Right ventricle myocardium superior (tissue), 1 donor: Measurements from ENCODE around the gene CCDC17. TPM values are rescaled to one million over a fixed set of nuclear protein-coding genes. Genes with fewer than 3 reads are reported as not detected.
"Not testable (repeated sequence)": the region's sequence is repeated elsewhere in the genome, so short reads cannot be mapped to it uniquely, and the experiment has no call there.

Source experiments
- ATAC-seq: fragments of 200-7000 bp; cut with Tn5 transposase; one replicate; pipeline ENCODE4 v1.9.1; 2020; ENCODE audit warnings: mild to moderate bottlenecking; ENCODE audit not compliant: poor library complexity
- DNase-seq: peaks from one replicate; pipeline ENCODE4 v3.0.0-alpha.2; 2020
- intact Hi-C: fragments of 100-400 bp; cut with DNase I; formaldehyde crosslinking; loops from one replicate; pipeline ENCODE4 v1.11.2; 2022
- total RNA-seq: library from RNA; stranded (reverse); fragmentation: NEBNext Ultra II Directional; extraction: Animal tissue kit (Norgen Biotek cat#: 25700); gene quantifications from one replicate; pipeline ENCODE4 v1.2.1, GENCODE V29; 2021
- donor health status: DM: no; HTN: yes; CAD: no; lungs with severe emphysema.

The CCDC17 gene
- total RNA-seq, 1 donor from 2014 or later: 1.0 TPM

DNA sequence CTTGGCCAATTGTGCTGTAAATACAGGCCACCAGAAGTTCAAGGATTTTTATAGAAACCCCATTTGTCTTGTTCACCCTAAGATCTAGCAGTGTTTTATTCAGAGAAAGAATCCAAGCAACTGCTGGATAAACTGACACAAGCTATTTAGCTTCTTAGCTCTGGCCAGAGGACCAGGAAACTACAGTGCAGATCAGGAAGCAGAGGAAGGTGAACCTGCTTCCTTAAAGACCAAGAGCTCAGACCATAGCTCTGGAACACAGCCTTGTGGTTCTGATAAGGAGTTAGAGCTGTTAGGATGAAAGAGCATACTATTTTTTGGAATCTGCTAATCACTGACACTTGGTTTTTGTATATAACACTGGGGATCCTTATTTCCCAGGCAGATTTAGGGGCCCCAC is 5.2 kb upstream of the CCDC17 start:
- no peak for ATAC-seq
- intact Hi-C loops: no loop called here
- DNase-seq: no peak

DNA sequence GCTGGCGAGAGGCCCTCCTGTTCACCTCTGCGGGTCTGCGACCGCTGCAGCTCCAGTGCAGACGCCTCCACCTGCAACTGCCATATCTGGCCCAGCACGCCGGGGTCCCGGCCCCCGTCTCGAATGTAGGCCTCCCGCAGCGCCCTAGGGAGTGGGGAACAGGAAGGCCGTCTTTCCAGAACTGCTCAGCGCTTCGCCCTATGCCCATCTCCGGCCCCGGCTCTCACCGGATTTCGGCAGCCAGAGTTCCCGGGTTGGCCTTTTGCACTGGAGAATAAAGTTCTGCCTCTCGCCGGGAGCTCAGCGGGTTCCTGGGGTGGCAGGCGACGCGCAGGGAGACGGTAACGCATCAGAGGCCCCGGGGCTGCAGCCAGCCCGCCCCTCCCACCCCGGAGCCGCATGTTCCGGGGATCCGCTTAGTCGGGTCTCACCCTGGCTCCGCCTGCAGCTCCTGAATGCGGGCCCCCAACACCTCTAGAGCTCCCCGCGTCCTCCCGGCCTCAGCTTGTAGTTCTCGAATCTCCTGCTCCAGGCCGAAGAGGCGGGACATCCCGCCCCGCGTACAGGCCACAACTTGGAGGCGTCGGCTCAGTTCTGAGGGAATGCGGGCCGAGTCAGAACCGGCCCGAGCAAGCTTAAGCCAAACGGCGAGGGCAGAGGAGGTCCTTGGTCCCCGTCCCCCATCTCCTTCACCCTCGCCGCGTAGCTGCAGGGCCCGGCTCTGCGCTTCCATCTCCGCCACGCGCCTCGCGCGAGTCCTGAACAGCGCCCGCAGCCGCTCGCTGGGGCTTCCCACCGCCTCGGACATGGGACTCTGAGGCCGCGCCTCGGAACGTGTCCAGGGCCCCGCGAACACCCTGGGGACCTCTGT is 1.1 kb downstream of the CCDC17 start:
- ATAC-seq: peak; percentile 29
- peak; percentile 57 for DNase-seq
- intact Hi-C loops: no loop called here

DNA sequence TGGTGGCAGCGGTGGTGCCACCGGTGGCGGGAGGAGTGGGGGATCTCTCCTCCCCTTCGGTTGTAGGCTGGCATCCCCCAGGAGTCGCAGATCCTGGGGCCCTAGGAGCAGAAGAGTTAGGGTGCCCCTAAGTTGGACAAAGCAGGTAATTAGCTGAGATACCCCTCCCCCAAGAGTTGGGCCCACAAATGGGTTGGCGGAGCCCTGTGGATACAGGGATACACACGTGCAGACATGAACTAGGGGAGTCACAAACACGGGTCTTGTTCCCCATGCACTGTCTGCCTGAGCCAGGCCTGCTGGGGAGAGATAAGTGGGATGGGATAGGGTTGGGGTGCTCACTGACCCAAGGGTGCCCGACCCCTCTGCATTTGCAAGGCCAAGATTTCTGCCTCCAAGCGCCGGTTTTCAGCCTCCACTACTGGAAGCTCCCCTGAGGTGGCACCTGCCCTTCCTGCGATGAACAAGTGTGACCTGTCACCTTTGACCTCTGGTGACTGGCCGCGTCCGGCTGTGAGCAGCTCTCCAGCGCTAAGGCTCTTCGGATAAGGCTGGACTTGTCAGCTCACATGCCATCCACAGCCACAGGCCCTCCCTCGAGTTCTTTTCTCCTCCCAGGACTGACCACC is 1.8 kb downstream of the CCDC17 start:
- intact Hi-C loops: no loop called here
- peak; percentile 30 for ATAC-seq
- DNase-seq: no peak

DNA sequence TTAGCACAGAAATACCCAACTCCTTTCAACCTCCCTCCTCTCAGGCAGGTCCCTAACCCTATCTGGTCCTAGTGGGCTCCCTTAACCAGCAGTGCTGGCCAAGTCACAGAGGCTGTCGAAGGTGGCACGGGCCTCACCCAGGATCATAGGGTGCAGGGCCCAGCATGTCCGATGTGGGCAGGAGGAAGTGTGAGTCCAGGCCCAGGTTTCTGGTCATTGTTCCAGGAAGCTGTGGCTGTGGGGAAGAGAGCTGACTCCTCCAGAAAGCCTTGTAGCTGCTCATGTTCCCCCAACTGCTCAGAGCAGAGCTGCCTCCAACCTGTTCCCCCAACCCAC is 2.4 kb downstream of the CCDC17 start:
- intact Hi-C loops: no loop called here
- ATAC-seq (peak; percentile 38), DNase-seq (no peak)

DNA sequence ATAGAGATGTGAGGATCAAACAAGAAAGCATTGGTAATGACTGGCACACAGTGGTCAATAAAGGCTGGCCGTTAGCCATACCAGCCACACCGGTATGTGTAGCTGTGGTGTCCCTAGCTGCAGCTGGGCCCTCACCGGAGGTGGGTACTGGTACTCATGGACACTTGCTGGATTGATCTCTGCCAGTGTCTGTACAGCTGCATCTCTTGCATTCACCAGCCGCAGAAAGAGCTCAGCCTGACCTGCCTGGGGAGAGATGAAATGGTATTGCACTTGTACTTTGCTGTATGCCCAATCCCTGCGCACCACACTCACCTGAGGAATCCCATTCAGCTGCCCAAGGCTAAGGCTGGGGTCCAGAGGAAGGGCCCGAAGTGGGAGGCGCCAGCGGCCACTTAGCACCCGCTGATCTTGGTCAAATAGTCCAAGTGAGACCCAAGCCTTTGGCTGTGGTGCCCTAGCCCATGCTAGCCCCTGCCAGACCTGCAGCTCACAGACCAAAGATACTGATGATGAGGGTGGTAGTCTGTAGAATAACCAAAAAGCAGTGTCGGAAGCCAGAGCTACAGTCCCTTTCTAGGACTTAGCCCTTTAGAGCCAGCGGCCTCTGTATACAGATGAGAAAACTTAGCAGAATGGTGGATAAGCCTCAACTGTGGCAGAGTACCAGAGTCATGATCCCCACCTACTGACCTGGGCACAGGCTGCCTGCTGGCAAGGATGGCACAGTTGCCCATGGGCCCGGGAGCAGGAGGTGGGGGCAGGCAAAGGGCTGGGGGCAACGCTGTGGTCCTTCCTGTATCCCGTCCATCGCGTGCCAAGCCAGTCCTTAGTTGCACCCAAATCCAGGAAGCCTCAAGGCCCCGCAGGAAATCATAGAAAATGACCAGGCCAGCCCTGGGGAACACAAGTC is 3.0 kb downstream of the CCDC17 start:
- intact Hi-C loops: no loop called here
- DNase-seq: no peak
- no peak for ATAC-seq

DNA sequence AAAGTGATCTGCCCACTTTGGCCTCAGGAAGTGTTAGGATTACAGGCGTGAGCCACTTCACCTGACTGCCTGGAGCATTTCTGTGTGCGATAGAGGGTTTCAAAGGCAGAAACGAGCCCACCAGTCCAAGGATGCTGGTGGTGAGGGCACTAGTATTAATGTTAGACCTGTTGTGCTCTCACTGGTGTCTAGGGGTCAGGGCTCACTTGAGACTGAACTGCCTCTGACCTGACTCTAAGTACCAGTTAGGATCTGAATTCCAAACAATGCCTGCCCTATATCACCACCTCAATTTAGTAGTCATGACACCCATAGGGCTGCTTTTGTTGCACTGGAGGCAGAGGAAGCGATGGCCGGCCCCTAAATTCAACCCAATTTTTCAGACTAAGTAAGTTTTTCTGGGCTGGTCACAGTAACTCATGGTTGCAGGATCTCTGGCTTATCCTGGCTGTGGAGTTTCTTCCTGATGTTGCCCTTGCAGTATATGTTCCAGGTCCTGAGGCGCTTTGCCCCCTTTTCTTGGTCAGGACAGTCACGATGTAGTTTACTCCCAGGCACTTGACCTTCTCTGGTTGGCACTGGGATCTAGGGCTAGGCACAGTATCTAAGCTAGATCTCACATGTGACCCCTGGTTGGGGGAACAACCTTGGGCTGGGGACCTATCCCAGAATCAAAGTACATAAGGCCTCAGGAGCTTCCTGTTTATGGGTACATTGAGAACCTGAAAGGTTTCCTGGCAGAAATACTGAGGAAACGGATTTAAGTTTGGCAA is 4.5 kb downstream of the CCDC17 start:
- ATAC-seq: no peak
- no peak for DNase-seq
- intact Hi-C loops: no loop called here

DNA sequence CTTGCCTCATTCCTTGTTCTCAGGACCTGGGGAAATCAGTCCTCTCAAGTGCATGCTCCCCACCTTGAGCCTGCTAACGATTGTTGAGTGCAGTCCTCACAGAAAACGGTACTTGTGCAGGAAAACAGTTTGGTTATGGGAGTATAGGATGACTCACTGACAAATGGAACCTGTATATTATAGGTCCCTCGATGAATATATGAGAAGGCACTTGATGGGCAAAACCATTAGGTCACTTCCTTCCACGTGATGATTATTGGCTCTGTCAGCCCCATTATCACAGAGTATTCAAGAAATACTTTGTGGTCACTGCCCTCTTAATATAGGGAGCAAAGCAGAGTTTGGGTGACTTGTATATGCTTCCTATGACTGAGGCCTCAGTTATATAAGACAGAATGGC is 6.2 kb downstream of the CCDC17 start:
- DNase-seq (no peak), ATAC-seq (no peak)
- intact Hi-C loops: no loop called here

DNA sequence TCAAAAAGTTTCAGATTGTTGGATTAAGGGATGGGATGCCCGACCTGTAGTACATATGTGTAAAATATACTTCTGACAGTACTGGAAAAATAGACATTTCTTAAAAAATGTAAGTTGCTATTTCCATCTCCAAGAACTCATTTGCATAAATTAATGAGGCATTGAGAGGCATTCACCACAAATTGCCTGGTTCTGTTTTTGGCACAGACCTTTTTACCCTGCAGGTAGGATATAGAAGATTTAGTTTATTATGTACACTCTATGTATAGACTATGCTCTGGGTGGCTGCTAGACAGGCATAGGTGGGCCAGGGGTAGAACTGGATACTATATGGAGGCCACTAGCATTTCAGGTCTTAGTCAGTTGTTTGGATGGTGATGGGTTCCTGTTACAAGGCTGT is 8.0 kb downstream of the CCDC17 start:
- DNase-seq: no peak
- ATAC-seq: no peak
- intact Hi-C loops: no loop called here

DNA sequence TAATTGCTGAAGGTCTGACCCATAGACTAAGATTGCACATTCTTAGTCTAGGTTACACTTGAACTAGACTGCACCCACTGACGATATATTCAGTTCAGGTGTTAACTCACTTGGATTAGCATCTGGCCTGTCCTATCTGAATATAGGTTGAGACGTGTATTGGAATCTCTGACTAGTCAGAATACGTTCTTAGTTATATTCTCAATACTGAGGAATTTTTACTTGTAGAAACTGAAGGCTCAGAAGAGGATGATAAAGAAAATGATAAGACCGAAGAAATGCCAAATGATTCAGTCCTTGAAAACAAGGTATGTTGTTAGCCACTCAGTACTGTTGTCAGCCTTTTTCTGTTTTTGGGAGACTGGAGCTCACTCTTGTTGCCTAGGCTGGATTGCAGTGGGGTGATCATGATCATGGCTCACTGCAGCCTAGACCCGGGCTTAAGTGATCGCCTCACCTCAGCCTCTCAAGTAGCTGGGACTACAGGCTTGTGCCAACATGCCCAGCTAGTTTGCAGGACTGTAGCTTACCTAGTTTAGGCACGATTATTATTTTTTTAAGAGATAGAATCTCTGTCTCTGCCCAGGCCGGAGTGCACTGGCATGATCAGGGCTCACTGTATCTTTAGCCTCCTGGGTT is 10.8 kb downstream of the CCDC17 start:
- intact Hi-C loops: no loop called here
- DNase-seq (no peak), ATAC-seq (no peak)

DNA sequence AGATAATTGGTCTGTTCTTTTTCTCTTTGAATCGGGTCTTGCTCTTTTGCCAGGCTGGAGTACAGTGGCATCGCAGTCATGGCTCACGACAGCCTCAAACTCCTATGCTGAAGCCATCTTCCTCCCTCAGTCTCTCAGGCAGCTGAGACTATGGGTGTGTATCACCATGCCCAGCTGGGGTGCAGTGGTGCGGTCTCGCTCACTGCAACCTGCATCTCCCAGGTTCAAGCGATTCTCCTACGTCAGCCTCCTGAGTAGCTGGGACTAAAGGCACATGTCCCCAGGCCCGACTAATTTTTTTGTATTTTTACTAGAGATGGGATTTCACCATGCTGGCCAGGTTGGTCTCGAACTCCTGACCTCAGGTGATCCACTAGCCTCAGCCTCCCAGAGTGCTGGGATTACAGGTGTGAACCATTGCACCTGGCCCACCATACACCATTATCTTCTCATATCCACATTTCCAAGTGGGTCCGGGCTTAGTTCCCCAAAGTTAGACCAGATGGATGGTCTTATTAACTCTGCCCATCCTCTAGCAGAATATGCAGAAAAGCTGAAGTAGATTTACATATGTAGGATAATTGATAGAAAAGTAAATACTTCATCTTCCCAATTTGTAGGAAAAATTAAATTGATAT is 13.1 kb downstream of the CCDC17 start:
- intact Hi-C loops: no loop called here
- ATAC-seq (no peak), DNase-seq (no peak)

DNA sequence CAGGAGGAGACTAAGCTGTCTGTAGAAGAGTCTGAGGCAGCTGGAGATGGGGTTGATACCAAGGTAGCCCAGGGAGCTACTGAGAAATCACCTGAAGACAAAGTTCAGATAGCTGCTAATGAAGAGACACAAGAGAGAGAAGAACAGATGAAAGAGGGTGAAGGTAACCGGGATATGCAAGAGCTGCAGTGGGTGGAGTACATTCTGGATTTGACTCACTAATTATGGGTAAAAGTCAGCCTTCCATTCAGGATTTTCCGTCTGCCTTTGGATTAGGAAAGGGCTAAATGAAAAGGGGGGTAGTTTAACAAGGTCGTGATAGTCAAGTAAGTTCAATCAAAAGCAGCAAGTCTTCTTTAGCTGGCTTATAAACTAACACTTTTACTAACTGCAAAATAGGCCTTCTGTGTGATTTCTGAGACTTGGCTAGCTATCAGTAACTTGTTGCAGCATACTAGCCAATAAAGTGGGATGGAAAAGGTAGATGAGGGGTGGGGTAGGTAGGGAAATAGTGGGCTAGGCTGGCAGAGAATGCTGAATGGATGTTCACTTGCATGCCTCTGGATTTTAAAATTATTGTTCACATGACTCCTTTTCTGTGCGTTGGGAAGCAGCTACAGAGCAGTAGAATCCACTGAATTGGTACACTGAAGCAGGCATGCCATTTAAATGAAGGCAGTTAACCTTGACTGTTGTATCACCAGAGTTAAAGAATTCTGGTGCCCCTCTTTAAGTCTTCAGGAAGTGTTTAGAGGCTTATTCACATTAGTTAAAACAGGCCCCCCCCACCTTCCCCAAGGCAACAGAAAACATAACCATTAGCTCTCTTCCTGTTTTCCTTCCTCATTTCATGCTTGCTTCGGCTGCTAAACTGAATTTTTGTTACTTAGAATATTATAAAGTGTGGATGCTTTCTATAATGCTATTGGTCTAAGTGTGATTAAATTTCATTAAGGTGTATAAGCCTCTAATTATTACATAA is 15.4 kb downstream of the CCDC17 start:
- intact Hi-C loops: no loop called here
- DNase-seq (no peak), ATAC-seq (no peak)

DNA sequence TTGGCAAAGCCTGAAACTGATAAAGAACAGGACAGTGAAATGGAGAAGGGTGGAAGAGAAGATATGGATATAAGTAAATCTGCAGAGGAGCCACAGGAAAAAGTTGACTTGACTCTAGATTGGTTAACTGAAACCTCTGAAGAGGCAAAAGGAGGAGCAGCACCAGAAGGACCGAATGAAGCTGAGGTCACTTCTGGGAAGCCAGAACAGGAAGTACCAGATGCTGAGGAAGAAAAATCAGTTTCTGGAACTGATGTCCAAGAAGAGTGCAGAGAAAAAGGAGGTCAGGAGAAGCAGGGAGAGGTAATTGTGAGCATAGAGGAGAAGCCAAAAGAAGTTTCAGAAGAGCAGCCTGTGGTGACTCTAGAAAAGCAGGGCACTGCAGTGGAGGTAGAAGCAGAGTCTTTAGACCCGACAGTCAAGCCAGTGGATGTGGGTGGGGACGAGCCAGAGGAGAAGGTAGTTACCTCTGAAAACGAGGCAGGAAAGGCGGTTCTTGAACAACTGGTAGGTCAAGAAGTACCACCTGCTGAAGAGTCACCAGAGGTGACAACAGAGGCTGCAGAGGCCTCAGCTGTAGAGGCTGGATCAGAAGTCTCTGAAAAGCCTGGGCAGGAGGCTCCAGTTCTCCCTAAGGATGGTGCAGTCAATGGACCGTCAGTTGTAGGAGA is 16.3 kb downstream of the CCDC17 start:
- intact Hi-C loops: no loop called here
- no peak for DNase-seq
- ATAC-seq: no peak

DNA sequence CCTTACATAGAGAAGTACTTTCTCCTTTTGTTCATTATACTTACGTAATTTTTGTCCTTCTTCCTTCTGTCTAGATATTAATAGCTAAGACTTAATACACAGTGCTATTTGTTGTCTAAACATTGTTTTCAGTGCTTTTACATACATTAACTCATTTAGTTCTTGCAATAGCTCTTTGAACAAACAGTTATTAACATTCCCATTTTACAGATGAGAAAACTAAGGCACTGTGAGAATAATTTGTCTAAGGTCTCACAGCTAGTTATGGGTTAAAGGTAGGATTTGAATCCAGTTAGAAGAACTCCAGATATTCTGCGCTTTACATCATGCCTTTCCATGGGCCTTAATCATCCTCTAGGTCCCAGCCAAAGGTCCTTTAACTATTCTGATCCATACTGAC is 19.6 kb downstream of the CCDC17 start:
- intact Hi-C loops: no loop called here
- ATAC-seq (no peak), DNase-seq (no peak)

DNA sequence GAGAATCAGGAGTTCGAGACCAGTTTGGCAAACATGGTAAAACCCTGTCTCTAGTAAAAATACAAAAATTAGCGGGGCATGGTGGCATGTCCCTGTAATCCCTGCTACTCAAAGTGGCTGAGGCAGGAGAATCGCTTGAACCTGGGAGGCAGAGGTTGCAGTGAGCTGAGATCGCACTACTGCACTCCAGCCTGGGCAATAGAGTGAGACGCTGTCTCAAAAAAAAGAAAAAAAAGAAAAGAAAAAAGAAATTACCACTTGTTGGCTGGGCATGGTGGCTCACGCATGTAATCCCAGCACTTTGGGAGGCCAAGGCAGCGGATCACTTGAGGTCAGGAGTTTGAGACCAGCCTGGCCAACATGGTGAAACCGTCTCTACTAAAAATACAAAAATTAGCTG is 27.1 kb downstream of the CCDC17 start:
- intact Hi-C loops, ATAC-seq, DNase-seq: not testable (repeated sequence)

DNA sequence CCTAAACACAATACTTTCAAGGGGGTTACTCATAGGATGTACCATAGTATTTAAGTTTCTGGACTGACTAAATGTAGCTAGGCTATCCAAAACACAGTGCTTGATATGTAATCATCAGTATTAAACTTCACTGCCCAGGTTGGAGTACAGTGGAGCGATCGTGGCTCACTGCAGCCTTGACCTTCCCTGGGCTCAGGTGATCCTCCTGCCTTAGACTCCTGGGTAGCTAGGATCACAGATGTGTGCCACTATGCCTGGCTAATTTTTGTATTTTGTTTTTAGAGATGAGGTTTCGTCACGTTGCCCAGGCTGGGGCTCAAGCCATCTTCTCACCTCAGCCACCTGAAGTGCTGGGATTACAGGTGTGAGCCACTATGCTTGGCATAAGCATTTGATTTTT is 29.4 kb downstream of the CCDC17 start:
- intact Hi-C loops: no loop called here
- ATAC-seq: no peak
- no peak for DNase-seq

DNA sequence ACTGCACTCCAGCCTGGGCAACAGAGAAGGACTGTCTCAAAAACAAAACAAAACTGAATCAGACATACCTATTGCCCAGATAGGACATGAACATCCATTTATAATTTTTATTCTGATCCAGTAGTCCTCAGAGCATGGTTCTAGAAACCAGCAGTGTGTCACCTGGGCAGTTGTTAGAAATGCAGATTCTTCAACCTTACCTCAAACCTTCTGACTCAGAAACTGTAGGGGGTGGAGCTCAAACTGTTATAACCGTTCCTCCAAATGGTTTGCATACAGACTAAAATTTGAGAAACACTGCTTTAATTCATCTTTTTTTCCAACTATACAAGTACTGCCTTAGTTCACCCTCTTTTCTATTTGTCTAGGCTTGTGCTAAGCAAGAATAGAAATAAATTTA is 34.0 kb downstream of the CCDC17 start:
- intact Hi-C loops: loop anchor here (5.0 kb wide), 1 partner anchor 97 kb away; the partner anchor contains the start of genes GPBP1L1 and TMEM69
- ATAC-seq (peak; percentile 18), DNase-seq (no peak)
